Ascending aorta (tissue), 2 donors: ENCODE results near the gene CLEC12A. TPM values are rescaled to one million over a fixed set of nuclear protein-coding genes. Genes with fewer than 3 reads are reported as not detected.

ENCODE experiments used
- DNase-seq, 2 donors: peaks; one replicate each; pipeline ENCODE4 v3.0.0-alpha.2; 2019; ENCODE audit warnings: low spot score in 2 of 2
- H3K27ac ChIP-seq, 2 donors: fragments of 200-600 bp; sonication (generic); one replicate each; pipeline ENCODE4 v1.5.1; 2016 to 2017; ENCODE audit warnings: mild to moderate bottlenecking in 1 of 2
- H3K27me3 ChIP-seq: fragments of 200-600 bp; sonication (generic); one replicate; pipeline ENCODE4 v1.5.1; 2017
- H3K36me3 ChIP-seq, 2 donors: fragments of 200-600 bp; sonication (generic); one replicate each; pipeline ENCODE4 v1.5.1; 2016
- H3K4me1 ChIP-seq, 2 donors: fragments of 200-600 bp; sonication (generic); one replicate each; pipeline ENCODE4 v1.5.1; 2016 to 2017; ENCODE audit warnings: mild to moderate bottlenecking in 1 of 2
- H3K4me3 ChIP-seq, 2 donors: fragments of 200-600 bp; sonication (generic); one replicate each; pipeline ENCODE4 v1.5.1; 2016 to 2017; ENCODE audit warnings: mild to moderate bottlenecking in 1 of 2
- H3K9me3 ChIP-seq, 2 donors: fragments of 200-600 bp; sonication (generic); one replicate each; pipeline ENCODE4 v1.5.1; 2016
- CTCF ChIP-seq, 3 experiments: fragments of 200-600 bp in 2 of 3; fragments of 450-650 bp in 1 of 3; sonication (generic) in 2 of 3; IDR thresholded peaks; one replicate each; pipeline ENCODE4 v1.5.1; 2016 to 2019; ENCODE audit warnings: antibody characterized with exemption in 3 of 3, mild to moderate bottlenecking in 1 of 3, moderate library complexity in 1 of 3
- intact Hi-C: fragments of 100-400 bp; cut with DNase I; formaldehyde crosslinking; loops from one replicate; pipeline ENCODE4 v1.15.1; 2023
- total RNA-seq: library from RNA; depleted of rRNA; stranded (reverse); fragments of >200 nt; gene quantifications from one replicate; pipeline ENCODE4 v1.1.0, GENCODE V29; 2016

CLEC12A gene
- total RNA-seq, 1 donor from 2014 or later = not detected

- Histone ChIP-seq H3K27ac (no peak overlapping the region), H3K4me3 (no peak overlapping the region), H3K27me3 (no peaks in the 10 kb centered on the region), H3K9me3 (no peaks in the 10 kb centered on the region), H3K36me3 (no peaks in the 10 kb centered on the region), H3K4me1 (no peaks in the 10 kb centered on the region)
- intact Hi-C loops = no loop called here
- no peak for DNase-seq
- no peak for TF ChIP-seq CTCF (IDR thresholded peaks at IDR 0.05)
These were observed 40.0 kb upstream of the CLEC12A start for GRCh38 chr12:9931245-9931644.

- H3K36me3 ChIP-seq = no peaks in the 10 kb centered on the region
- no peak for TF ChIP-seq CTCF (IDR thresholded peaks at IDR 0.05)
- H3K9me3 ChIP-seq = no peaks in the 10 kb centered on the region
- no peak within 1 kb of the TSS for H3K27ac ChIP-seq
- no peak for DNase-seq
- intact Hi-C loops = no loop called here
- no peaks in the 10 kb centered on the region for H3K27me3 ChIP-seq
- no peak within 1 kb of the TSS for H3K4me3 ChIP-seq
- no peaks in the 10 kb centered on the region for H3K4me1 ChIP-seq
These were observed 38.9 kb upstream of the CLEC12A start, which contains the start of gene CLEC2A for GRCh38 chr12:9932270-9932669. TSS of gene CLEC2A (minus strand) at chr12:9932370. CDS start at chr12:9932329, 41 bp downstream.

DNA sequence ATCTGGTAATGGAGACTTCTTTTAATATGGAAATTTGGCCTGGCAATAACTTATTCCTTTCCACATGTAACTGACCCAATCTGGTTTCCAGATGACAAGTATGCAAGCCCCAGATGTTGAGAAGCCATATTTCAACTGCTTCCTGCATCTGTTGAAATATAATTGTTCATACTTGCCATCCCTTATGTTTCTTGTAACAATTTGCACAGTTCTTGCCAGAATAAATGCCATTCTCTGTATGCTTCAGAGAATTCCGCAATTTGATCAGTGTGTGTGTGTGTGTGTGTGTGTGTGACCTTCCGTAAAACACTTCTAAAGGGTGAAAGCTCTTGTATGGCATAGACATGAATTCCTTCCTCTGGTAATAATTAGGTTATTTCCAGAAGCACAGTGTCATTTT is 37.3 kb upstream of the CLEC12A start:
- Histone ChIP-seq H3K27me3 (no peaks in the 10 kb centered on the region), H3K27ac (no peak overlapping the region), H3K4me3 (no peak overlapping the region), H3K9me3 (no peaks in the 10 kb centered on the region), H3K36me3 (no peaks in the 10 kb centered on the region), H3K4me1 (no peaks in the 10 kb centered on the region)
- TF ChIP-seq CTCF (IDR thresholded peaks at IDR 0.05) = no peak
- DNase-seq = no peak
- intact Hi-C loops = no loop called here

- no peaks in the 10 kb centered on the region for H3K27me3 ChIP-seq
- no peak for DNase-seq
- intact Hi-C loops = no loop called here
- no peaks in the 10 kb centered on the region for H3K36me3 ChIP-seq
- no peaks in the 10 kb centered on the region for H3K9me3 ChIP-seq
- TF ChIP-seq CTCF (IDR thresholded peaks at IDR 0.05) = no peak
- H3K4me3 ChIP-seq = no peak overlapping the region
- H3K4me1 ChIP-seq = no peaks in the 10 kb centered on the region
- H3K27ac ChIP-seq = no peak overlapping the region
These were observed 36.2 kb upstream of the CLEC12A start for GRCh38 chr12:9935026-9935425.

DNA sequence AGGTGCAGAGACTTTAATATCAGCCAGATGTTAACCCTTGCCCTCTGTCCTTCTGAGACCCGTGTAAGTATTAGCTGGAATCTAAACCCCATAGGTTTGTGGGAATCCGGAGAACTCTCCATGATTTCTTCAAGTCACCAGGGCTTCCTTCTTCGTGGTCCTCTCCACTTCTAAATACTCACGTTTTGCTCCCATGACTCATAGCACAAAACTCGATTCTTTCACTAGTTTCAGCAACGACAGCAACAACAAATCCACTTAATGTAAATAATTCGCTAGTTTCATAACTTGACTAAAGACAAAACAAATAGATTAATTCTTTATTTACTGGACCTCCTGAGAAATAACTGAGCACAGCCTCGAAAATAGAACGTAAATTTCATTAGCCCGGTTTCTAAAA is 34.6 kb upstream of the CLEC12A start:
- H3K27me3 ChIP-seq = no peaks in the 10 kb centered on the region
- H3K27ac ChIP-seq = no peak overlapping the region
- intact Hi-C loops = no loop called here
- no peaks in the 10 kb centered on the region for H3K36me3 ChIP-seq
- no peak for DNase-seq
- no peak for TF ChIP-seq CTCF (IDR thresholded peaks at IDR 0.05)
- H3K4me1 ChIP-seq = no peaks in the 10 kb centered on the region
- no peak overlapping the region for H3K4me3 ChIP-seq
- H3K9me3 ChIP-seq = no peaks in the 10 kb centered on the region

DNA sequence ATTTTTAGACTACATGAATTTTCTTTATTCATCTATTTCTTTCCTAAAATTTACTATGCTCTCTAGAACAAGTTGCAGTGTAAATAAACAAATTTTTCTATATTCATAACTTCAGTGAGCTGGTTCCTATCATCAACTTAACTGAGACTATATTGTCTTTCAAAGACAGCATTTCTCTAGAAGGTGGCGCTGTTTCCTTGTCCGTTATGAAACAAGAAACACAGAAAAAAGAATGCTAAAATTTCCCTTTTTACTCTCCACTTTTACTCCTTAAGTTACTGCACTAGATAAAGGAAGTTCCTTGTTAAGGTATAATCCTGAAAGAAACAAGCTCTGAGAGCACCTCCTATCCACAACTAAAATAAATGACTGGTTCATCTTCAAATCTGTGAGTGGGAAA is 30.8 kb upstream of the CLEC12A start:
- Histone ChIP-seq H3K9me3 (no peaks in the 10 kb centered on the region), H3K4me3 (no peak overlapping the region), H3K36me3 (no peaks in the 10 kb centered on the region), H3K27me3 (no peaks in the 10 kb centered on the region), H3K4me1 (no peaks in the 10 kb centered on the region), H3K27ac (no peak overlapping the region)
- DNase-seq = no peak
- intact Hi-C loops = no loop called here
- peak in 1 of 3 experiments; percentile 9 for TF ChIP-seq CTCF (IDR thresholded peaks at IDR 0.05)
